Measurements from ENCODE around the gene TRPT1. TPM values are rescaled to one million over a fixed set of nuclear protein-coding genes. Genes with fewer than 3 reads are reported as not detected.

The TRPT1 gene
- total RNA-seq, 4 donors from 2014 or later = 41.4 to 59.9 (median 50.3) TPM

GRCh38 chr11:64238999-64239398 is 13.0 kb upstream of the TRPT1 start:
- H3K27ac ChIP-seq = peak overlapping the region in 2 of 4 donors; percentile 95 to 99
- H3K27me3 ChIP-seq = no peaks in the 10 kb centered on the region
- peaks cover 0 to 51% of the 10 kb centered on the region in 2 donors for H3K36me3 ChIP-seq
- 74 to 84% methylated on average over 5 of the region's 5 CpGs for WGBS, 2 donors (ENCODE audit: low coverage in 1 of 2)
- H3K4me3 ChIP-seq = no peak overlapping the region
- H3K9me3 ChIP-seq = no peaks in the 10 kb centered on the region
- ATAC-seq = no peak
- H3K4me1 ChIP-seq = peaks cover 3 to 54% (median 33%) of the 10 kb centered on the region in 3 donors
- TF ChIP-seq EP300 (IDR thresholded peaks at IDR 0.05) (no peak), POLR2AphosphoS5 (IDR thresholded peaks at IDR 0.05) (no peak)

- Histone ChIP-seq H3K27me3 (no peaks in the 10 kb centered on the region), H3K27ac (peak overlapping the region in 1 of 4 donors; percentile 95), H3K36me3 (peaks cover 0 to 42% of the 10 kb centered on the region in 2 donors), H3K9me3 (no peaks in the 10 kb centered on the region), H3K4me1 (peaks cover 3 to 59% (median 32%) of the 10 kb centered on the region in 3 donors), H3K4me3 (no peak overlapping the region)
- no peak for ATAC-seq
- WGBS, 2 donors (ENCODE audit: low coverage in 1 of 2) = no CpG with 5 or more reads among the region's 9 CpGs
- TF ChIP-seq EP300 (IDR thresholded peaks at IDR 0.05) (no peak), POLR2A (IDR thresholded peaks at IDR 0.05) (no peak), POLR2AphosphoS5 (IDR thresholded peaks at IDR 0.05) (no peak), CTCF (IDR thresholded peaks at IDR 0.05) (no peak)
Measured at GRCh38 chr11:64238076-64238475, 12.1 kb upstream of the TRPT1 start.

- Histone ChIP-seq H3K27ac (peak overlapping the region in 1 of 4 donors; percentile 95), H3K4me3 (no peak overlapping the region), H3K36me3 (peaks cover 0 to 40% of the 10 kb centered on the region in 2 donors), H3K9me3 (no peaks in the 10 kb centered on the region), H3K27me3 (no peaks in the 10 kb centered on the region), H3K4me1 (peaks cover 3 to 59% (median 26%) of the 10 kb centered on the region in 3 donors)
- 80 to 83% methylated on average over 1 of the region's 12 CpGs for WGBS, 2 donors (ENCODE audit: low coverage in 1 of 2)
- TF ChIP-seq CTCF (IDR thresholded peaks at IDR 0.05) (no peak), EP300 (IDR thresholded peaks at IDR 0.05) (no peak), POLR2AphosphoS5 (IDR thresholded peaks at IDR 0.05) (no peak), POLR2A (IDR thresholded peaks at IDR 0.05) (no peak)
- ATAC-seq = no peak
Measured at GRCh38 chr11:64237484-64237951, 11.5 kb upstream of the TRPT1 start.

GRCh38 chr11:64235437-64236161 is 9.6 kb upstream of the TRPT1 start:
- H3K4me3 ChIP-seq = peak overlapping the region; percentile 61 to 65
- H3K36me3 ChIP-seq = peaks cover 0 to 40% of the 10 kb centered on the region in 2 donors
- H3K27me3 ChIP-seq = no peaks in the 10 kb centered on the region
- peaks cover 3 to 69% (median 25%) of the 10 kb centered on the region in 3 donors for H3K4me1 ChIP-seq
- no peaks in the 10 kb centered on the region for H3K9me3 ChIP-seq
- WGBS, 2 donors (ENCODE audit: low coverage in 1 of 2) = 80 to 83% methylated on average over 1 of the region's 12 CpGs
- H3K27ac ChIP-seq = peak overlapping the region; percentile 39 to 96 (median 94)
- TF ChIP-seq CTCF (IDR thresholded peaks at IDR 0.05) (no peak), POLR2AphosphoS5 (IDR thresholded peaks at IDR 0.05) (no peak), POLR2A (IDR thresholded peaks at IDR 0.05) (no peak), EP300 (IDR thresholded peaks at IDR 0.05) (no peak)
- ATAC-seq = no peak

GRCh38 chr11:64234647-64235379 is 8.8 kb upstream of the TRPT1 start:
- Histone ChIP-seq H3K4me1 (peaks cover 3 to 66% (median 19%) of the 10 kb centered on the region in 3 donors), H3K27ac (peak overlapping the region; percentile 39 to 96 (median 94)), H3K27me3 (no peaks in the 10 kb centered on the region), H3K36me3 (peaks cover 0 to 40% of the 10 kb centered on the region in 2 donors), H3K9me3 (no peaks in the 10 kb centered on the region), H3K4me3 (peak overlapping the region; percentile 61 to 65)
- TF ChIP-seq POLR2AphosphoS5 (IDR thresholded peaks at IDR 0.05) (no peak), EP300 (IDR thresholded peaks at IDR 0.05) (no peak), POLR2A (IDR thresholded peaks at IDR 0.05) (peak; percentile 45 to 48), CTCF (IDR thresholded peaks at IDR 0.05) (peak in 2 of 4 experiments; percentile 27 to 28)
- ATAC-seq = peak; percentile 47
- no CpG with 5 or more reads among the region's 80 CpGs for WGBS, 2 donors (ENCODE audit: low coverage in 1 of 2)
